8988T (cell line): Measurements from ENCODE around the gene SLC18A3.

ENCODE experiments used
- DNase-seq: peaks from one replicate; pipeline ENCODE4 v3.0.0; 2011

SLC18A3 gene

DNA sequence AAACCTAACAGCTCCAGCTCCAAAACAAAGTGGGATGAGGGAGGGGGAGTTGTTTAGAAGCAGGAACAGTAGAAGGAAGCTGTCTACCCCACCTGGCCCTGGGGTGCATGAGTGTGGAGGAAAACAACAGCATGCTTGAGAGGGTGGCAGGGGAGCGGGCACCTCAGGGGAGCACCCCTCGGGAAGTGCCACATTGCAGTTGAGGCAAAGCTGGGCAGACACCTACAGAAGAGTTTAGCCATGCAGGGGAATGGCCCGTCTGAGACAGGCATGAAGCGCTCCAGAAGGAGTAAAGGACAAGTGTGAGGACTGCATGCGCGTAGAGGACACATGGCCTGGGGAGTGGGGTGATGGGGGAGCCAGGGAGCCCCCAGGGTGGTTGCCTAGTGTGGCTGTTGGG is 21.9 kb downstream of the SLC18A3 start:
- no peak for DNase-seq

DNA sequence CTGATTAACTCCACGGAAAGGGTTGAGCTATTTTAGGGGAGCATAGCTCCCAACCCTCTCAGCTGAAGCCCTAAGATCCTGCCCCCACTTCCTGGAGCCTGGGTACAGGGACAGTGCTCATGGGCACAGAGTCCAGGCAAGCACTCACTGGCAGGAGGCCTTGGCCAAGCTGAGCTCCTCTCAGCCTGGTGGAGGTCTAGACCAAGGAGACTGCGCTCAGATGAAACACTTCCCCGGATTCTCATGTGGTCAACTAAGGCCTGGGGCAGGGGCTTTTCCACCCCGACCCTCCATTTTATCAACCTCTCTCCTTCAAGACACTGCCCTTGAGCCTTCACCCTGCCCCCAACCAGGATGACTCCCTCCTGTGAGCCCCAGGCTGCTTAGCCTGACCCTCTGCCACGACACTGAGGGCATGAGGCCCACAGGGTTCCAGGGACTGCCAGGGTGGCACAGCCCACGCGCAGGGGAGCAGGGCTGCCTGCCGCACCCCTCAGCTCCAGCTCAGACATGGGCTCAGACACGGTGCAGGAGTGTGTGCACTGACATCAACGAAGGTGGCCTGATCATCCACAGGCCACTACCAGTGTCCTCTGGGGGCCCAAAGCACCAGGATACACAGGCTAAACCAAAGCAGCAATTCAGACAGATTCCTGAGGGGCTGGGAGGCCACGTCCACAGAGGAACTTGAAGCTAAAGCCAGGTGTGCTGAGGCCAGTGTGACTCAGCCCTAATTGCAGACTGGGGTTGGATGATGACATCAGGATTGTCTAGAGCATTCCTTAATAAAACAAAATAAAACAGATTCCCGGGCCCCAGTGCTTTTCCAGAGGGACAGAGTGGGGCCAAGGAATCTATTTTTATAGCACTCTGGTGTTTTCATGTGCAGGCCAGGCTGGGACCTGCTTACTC is 22.6 kb downstream of the SLC18A3 start:
- DNase-seq = no peak

DNA sequence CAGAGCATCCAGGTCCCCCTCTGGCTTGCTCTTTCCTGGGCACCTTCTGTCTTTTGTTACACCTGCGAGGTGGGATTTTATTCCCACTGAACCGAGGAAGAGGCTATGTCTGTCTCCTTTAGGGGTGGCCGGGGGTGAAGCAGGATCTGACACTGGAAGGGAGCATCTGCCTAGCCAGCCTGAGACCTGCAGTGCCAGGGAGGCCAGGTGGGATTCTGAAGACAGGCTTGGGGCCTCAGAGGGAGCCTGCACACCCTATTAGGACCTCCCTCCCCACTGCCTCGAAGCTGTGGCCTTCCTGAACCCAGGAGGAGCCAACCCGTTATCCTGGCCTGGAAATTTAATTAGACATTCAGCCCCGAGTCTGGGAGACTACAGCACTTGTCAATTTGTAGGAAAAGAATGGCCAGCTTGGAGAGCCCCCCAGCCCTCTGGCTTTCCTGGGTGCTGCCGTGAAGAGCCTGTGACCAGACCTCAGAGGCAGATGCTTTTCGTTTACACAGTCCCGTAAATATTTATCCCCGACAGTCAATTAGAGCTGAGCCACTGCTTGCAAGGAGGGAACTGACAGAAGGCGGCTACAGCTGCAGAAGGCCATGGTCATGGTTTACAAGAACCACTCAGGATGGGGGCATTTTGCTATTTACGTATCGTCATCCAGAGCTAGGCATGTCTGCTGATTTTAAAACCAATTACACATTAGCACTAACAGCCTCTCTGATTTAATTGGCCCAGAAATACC is 23.4 kb downstream of the SLC18A3 start:
- DNase-seq = no peak

DNA sequence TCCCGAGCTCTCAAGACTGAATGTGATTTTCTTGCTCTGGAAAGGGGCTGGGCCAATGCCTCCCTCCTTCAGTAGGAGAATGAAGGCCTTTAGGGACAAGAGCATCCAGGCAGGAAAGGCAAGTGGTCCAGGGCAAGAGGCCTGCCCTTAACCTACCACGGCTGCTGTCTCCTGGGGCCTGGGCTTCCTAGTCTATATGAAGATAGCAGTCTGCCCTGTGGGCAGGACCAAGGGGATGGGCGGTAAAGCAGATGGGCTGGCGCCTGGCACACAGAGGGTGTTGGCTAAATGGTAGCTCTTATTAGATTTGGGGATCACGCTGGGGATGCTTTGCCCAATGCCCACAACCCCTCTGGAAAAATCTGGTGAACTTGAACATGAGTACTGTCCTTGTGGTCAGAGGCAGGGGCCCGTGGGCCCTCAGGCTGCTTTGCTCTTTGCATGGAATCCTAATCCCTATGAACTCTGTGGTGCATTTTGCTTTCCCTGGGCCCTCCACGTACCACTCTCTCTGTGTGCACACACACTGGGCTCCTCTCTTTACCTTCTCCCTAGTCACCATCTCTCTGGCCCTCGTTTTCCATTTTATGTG is 24.1 kb downstream of the SLC18A3 start:
- no peak for DNase-seq

DNA sequence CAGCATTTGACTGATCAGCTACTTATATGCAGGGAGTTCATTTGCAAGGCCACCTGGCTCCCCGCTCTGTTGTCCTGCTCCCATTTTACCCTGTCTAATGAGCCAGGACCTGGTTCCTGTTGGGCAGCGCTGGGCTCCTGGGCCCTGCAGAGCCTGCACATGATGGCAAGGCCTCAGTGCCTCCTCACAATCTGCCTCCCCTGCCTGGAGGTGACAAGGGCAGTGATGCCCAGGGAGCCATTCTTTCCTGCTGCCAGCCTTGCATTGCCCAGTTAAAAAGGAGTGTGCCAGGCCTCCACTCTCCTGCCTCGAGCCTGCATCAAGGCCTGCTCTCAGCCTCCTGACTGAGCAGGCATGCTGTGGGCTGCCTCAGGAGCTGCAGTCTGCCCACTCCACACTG is 32.2 kb downstream of the SLC18A3 start:
- DNase-seq = no peak

DNA sequence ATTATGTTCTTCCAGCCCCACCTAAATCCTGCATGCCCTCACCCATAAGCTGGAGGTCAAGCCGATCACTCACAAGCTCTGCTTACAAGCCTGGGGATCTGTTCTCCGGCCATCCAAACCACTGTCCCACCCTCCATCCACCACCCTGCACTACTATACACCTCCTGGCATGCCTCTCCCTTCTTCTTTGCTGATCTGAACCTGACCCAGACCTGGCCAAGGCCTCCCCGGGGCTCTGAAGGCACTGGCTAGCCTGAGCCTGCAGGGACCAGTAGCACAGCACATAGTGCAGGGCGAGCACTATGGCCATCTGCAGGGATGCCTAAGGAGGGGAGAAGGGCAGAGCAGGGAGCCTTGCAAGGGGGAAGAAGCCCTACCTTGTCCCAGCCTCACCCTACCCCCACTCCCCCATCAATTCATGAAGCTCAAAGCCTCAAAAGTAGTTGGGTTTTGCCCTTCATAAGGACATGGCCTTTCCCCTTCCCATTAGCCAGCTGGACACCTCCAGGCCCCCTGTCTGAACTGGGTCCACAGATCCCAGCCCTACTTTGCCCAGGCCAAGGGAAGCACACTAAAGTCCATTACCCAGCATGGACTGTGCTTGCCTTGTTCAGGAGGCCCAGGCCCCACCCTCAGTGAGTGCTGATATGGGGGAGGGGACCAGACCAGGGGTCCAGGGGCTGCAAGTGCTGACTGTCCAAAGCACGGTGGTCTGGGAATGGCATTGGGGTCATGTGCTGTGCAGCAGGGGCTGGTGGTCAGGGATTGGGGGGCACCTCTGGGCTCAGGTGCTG is 33.3 kb downstream of the SLC18A3 start:
- no peak for DNase-seq

DNA sequence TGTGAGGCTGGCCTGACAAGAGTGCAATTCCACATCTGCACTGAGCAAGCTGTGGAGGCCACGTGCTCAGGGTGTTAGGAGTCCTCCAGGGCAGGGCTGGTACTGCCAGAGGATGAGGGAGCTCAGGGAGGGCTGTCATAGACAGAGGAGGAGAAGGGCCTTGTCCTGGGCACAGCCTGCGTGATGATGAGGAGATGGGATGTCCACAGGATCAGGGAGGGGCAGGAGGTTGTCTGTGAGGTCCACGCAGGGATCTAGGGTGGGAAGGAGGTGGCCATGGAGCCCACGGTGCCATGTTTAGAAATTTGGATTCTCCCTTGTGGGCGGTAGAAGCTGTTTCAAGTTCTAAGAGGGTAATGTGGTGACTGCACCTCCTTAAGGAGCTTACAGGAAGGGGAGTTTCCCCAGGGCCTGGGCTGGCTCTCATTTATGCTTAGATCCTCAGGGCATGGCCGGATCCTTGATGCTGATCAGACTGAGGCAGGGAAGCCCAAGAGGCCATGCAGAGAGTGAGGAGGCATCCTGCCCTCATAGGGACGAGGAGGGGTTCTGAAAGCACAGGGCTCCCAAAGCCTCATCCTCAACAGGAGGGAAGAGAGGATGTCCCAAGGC is 34.0 kb downstream of the SLC18A3 start:
- no peak for DNase-seq

DNA sequence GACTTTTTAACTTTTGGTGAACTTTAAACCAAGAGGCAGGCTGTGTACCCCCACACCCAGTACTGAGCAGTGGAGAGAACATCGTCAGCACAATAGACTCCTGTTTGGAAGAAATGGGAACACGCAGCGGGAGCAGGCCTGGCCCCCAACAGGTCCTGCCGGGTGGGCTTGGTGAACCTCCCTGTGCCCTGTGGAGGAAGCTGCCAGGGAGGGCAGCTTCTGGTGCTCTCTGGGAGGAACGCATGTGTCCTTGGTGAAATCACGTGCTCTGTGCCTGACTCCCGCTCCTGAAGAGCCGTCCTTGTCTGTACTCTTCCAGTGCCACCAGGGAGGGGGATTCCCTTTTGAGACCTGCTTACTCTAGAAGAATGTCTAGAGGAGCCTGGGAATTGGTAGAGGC is 35.3 kb downstream of the SLC18A3 start:
- DNase-seq = no peak

DNA sequence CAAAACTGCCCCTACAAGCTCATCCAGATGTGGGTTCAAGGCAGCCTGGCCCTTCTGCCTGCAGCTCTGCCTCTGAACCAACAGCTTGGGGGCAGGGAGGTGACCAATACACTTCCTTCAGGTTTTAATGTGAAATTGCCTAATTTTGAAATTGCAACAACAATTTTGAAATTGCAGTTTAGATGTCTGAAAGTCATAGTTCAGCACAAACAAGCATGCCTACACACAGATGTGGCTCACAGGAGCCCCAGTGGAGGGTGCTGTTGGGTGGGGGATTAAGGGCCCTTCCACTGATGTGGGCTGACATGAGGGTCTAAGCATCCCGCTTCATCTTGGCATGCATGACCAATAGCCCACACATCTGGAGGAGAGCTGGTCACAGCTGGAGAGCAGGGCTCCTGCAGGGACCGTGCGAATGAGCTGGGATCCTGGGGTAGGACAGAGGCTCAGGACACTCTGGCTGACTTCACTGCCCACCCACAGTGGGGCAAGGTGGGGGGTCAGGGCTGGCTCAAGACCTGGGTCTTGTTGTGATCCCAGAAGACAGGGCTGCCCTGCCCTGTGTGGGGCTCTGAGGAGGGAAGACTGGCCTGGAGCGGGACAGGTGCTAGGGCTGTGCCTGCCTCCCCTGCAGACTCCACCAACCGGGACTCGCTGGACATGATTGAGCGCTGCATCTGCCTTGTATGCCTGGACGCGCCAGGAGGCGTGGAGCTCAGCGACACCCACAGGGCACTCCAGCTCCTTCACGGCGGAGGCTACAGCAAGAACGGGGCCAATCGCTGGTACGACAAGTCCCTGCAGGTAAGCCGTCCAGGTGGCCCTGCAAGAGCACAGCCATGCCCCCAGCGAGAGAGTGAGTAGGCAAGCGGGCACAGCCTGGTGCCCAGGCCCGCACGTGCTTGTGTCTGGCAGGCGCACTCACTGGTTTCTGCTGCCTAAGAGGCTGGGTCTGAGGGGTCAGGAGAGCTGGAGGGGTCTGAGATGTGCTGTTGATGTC is 36.1 kb downstream of the SLC18A3 start:
- DNase-seq = no peak

DNA sequence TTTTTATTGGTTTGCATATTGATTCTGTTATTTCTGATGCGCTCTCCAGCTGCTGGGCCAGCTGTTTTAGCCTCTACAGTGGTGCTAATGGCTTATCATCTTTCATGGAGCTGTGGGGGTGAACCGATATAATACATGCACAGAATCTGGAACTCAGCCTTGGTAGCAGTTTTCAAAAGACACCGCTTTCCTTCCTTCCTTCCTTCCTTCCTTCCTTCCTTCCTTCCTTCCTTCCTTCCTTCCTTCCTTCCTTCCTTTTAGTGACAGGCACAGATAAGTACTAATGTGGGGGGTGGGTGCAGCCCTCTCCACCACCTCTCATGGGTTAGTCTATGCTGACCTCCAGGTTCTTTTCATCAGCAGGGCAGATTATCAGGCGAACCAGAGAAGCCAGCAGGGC is 37.4 kb downstream of the SLC18A3 start:
- no peak for DNase-seq

DNA sequence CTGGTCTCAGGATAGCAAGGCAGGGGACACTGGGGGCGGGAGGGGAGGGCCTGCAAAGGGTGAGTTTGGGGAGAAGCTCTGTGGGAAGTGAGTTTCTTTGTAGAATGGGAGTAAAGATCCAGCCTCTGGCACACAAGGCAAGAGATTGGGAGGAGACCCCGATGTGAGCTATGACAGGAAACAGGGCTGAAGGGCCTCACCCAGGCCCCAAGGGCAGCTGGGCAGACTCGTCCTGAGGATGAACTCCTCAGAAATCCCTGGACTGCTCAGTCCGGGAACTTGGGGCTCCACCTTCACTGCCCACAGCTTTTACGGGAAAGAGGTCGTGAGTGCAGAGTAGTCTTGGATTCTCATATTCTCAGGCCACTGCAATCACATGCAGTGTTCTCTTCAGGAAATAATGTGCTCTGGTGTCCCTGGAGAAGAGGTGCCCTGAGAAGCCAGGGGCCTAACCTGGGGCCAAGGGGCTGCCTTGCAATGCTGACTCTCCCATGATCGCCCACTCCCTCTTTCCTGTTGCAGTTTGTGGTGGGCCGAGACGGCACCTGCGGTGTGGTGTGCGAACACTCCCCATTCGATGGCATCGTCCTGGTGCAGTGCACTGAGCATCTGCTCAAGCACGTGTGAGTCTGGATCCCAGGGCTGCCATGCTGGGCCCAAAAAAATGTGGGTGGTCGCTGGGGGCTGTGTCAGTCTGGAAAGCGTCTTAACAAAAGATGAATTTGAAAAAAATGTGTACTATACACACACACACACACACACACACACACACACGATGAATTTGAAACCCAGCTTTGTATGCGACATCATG is 38.1 kb downstream of the SLC18A3 start:
- DNase-seq = no peak

DNA sequence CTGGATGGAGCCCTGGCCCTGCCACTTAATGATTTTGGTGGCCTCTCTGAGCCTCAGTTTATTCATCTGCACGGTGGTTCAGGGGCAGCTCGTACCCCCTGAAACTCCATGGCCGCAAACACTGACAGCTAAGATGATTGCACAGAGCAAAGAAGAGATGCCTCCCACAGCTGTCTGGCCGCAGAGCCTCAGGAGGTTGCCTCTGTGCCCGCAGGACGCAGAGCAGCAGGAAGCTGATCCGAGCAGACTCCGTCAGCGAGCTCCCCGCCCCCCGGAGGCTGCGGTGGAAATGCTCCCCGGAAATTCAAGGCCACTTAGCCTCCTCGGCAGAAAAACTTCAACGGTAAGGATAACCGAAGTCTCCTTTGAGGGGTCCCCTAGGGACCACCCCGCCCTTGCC is 39.2 kb downstream of the SLC18A3 start:
- no peak for DNase-seq

DNA sequence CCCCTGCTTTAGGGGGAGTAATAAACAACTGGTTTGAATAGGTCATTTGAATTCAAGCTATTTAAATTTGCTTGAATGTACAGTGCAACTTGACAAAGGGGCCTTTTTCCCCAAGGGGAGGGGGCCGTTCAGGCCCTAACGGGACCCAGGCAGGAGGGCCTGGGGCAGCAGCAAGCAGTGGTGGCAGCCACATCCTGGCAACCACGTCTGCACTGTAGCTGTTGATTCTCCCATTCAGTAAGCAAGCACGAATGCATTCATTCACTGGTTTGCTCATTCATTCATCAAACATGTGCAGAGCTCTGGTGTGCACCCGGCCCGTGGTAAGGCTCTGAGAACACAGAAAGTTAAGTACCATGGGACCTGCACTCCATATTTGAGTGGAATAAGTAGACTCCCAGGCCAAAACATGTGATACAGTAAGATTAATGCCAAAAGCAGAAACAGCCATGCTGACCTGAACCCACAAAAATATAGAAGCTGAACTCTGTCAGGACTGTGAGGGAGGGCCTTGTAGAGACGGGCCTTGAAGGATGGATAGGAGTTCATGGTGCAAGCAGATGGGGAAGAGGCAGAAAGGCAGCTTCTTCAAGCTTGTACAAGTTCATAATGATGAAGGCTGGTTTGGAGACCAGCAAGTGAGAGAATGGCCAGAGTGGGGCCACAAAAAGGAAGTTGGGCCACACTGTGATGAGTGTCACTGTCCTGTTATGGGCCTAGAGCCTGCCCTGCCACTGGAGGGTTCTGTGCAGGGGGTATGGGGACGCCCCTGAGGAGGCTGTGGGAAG is 40.0 kb downstream of the SLC18A3 start:
- DNase-seq = no peak

DNA sequence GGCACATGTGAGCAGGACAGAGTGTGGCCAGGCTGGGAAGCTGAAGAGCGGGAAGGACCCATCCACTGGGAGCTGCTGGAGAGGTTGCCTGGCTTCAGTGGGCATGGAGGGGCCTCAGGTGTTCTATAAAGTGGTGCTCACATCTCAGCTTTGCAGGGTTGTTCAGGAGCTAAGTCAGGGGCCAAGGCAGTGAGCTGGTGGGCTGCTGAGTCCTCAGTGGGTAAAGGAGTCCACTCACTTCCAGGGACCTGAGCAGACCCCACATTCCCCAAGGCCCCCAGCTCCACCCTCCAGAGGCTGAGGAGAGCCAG is 40.6 kb downstream of the SLC18A3 start:
- no peak for DNase-seq

DNA sequence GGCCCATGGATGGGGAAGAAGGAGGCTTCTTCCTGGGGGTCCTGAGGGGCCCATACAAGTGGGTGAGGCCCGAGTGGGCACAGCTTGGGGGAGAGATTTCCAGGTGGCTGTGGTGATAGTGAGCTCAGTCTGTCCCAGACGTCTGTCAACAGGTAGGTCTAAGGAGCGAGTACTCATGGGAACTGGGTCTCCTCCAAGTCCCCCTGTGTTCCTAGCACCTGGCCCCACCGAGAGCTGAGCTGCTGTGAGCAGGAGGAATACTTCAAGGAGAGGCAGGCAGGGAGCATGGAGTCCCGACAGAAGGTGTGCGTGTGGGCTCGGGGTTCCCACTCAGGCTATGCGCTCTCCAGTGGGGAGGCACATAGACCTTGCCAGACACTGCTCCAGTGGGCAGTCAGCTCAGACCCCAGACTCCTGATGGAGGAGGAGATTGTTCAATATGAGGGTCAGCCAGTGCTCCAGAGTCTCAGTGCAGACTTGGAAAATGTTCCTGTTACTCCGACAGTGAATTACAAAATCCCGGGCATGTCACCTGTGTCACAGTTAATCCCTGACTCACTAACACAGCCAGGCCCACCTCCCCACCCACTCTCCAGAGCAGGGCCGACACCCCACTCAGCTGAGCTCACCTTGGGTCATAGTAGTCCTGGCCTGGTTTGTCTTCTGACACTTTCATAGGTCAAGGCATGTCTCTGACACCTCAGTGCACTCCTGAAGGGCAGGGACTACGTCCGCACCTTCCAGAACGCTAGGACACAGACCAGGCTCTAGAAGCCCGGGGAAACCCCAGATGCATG is 41.1 kb downstream of the SLC18A3 start:
- DNase-seq = no peak

DNA sequence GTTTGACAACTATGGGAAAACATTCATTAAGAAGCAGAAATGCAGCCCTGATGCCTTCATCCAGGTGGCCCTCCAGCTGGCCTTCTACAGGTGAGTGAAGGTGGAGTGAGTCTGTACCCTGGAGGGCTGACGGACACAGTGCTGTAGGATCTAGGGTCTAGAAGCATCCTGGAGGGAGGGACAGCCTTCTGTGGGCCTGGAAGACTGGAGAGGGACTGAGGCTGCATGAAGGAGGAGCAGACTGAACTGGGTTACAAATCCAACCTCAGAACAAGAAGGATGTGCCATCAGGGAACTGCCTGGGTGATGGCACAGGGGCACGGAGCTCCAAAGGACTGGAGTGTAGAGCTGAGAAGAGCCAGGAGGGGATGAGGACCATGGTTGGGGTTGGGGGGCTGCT is 41.8 kb downstream of the SLC18A3 start:
- no peak for DNase-seq

DNA sequence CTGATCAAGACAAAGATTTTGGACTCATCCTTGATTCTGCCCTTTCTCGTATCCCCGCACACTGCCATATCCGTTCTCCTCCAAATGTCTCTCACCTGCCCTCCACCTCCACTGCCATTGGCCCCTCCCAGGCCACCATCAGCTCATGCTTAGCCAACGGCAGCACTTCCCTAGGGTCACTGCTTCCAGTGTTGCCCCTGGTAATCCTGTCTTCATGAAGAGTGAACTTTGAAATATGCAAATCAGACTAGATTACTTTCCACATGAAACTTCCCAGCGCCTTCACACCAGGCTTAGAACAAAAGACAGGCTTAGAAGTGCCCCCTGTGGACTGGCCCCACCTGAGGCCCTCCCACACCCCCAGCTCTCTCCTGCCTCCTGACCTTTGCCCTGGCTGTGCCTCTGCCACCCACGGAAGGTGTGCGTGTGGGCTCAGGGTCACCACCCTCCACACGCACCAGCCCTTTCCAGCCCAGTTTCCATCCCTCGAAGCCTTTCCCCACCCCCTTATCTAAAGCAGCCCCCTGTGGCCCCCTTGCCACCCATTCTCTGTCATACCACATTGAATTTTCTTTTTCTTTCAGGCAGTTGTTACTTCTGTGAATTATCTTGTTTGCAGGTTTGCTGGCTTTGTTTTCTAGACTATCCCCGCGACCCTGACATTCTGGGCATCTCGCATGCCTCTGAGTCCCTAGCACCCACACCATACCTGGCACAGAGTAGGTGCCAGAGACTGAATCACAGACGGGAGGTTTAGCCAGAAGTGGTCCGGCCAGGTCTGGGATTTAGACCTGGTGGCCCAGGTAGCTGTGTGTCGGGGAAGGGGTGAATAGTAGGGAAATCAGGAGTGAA is 42.5 kb downstream of the SLC18A3 start:
- DNase-seq = no peak
